NT2/D1 (cell line): Measurements from ENCODE around the gene RALBP1.

ENCODE experiments used
- SUZ12 ChIP-seq: IDR thresholded peaks from 2 replicates; pipeline ENCODE4 v1.6.1; 2011; ENCODE audit not compliant: insufficient read length, insufficient read depth; ENCODE audit errors: extremely low read depth
- YY1 ChIP-seq: IDR thresholded peaks from 2 replicates; pipeline ENCODE4 v1.6.1; 2011; ENCODE audit not compliant: insufficient read length, insufficient read depth
- ZNF274 ChIP-seq: IDR thresholded peaks from 2 replicates; pipeline ENCODE4 v1.6.1; 2011; ENCODE audit warnings: mild to moderate bottlenecking, low read depth, low read length

DNA sequence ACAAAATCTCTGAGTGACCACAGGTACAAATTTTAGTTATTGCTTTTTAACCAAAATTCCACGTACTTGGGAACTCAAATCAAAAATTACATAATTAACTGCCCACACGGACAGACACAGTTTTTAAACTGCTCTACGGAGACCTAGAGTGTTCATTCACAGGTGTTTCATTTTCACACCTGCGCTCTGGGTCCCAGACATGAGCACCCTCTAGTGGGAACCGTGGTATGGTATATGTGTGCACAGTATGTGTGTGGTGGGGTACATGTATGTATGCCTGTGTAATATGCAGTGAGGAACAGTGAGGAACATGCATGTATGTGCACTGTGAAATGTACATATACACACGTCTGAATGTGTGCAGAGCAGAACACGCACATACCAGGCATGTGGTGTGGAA, 74.1 kb downstream of the RALBP1 start:
- TF ChIP-seq YY1 (no peak), ZNF274 (no peak), SUZ12 (no peak)
